Muscle of arm (tissue), 14 donors: ENCODE results near the gene PCDHGA3. TPM values are rescaled to one million over a fixed set of nuclear protein-coding genes. Genes with fewer than 3 reads are reported as not detected.
"Not testable (repeated sequence)": the region's sequence is repeated elsewhere in the genome, so short reads cannot be mapped to it uniquely, and the experiment has no call there.

ENCODE experiments used
- DNase-seq: peaks from one replicate; pipeline ENCODE4 v3.0.0-alpha.2; 2013
- long read RNA-seq, 11 donors: transcript quantifications; one replicate each; lab custom pipeline, GENCODE V29; 2026
- polyA plus RNA-seq, 12 donors: library from polyadenylated mRNA; unstranded; fragments of 120-200 nt; gene quantifications; one replicate each; pipeline ENCODE4 v1.2.1, GENCODE V29; 2013; ENCODE audit not compliant: insufficient read length in 12 of 12

PCDHGA3 gene
- polyA plus RNA-seq = 1 to 10 TPM in 10 of 12 donors, not detected in 2; 1.2 to 1.8 (median 1.4) TPM
- long read RNA-seq, donor 1 = 0 reads
- long read RNA-seq, donor 2 = 0 reads
- long read RNA-seq, donor 3 = 0 reads
- long read RNA-seq, donor 4 = 0 reads
- long read RNA-seq, donor 5, full-length matches to known transcripts = 3 of 3 reads
- long read RNA-seq, donor 5, partial matches to known transcripts = 0 of 3 reads
- long read RNA-seq, donor 5, other reads (novel, unspliced or antisense) = 0 of 3 reads
- long read RNA-seq, donor 6, partial matches to known transcripts = 0 of 1 reads
- long read RNA-seq, donor 6, other reads (novel, unspliced or antisense) = 0 of 1 reads
- long read RNA-seq, donor 7 = 0 reads
- long read RNA-seq, donor 8, partial matches to known transcripts = 0 of 4 reads
- long read RNA-seq, donor 8, other reads (novel, unspliced or antisense) = 0 of 4 reads
- long read RNA-seq, donor 9 = 0 reads
- long read RNA-seq, donor 10 = 0 reads
- long read RNA-seq, donor 11, full-length matches to known transcripts = 2 of 2 reads
- long read RNA-seq, donor 11, partial matches to known transcripts = 0 of 2 reads
- long read RNA-seq, donor 11, other reads (novel, unspliced or antisense) = 0 of 2 reads

- DNase-seq = no peak
Measured at GRCh38 chr5:141343242-141343952, at the start of gene PCDHGA3. Gene PCDHGA3, plus strand, starts transcription at chr5:141343829. Its CDS starts 205 bp downstream, at chr5:141344034.

GRCh38 chr5:141298376-141298775, 45.3 kb upstream of the PCDHGA3 start:
- DNase-seq = no peak

GRCh38 chr5:141303756-141304155, 39.9 kb upstream of the PCDHGA3 start, which contains the start of gene SLC25A2:
Gene SLC25A2, minus strand, starts transcription at chr5:141304049. Its CDS starts 184 bp downstream, at chr5:141303865.
- no peak for DNase-seq

GRCh38 chr5:141306630-141307029, 37.0 kb upstream of the PCDHGA3 start:
- no peak for DNase-seq

- no peak for DNase-seq
Measured at GRCh38 chr5:141313711-141314110, 29.9 kb upstream of the PCDHGA3 start.

GRCh38 chr5:141316963-141317362, 26.7 kb upstream of the PCDHGA3 start:
- not testable (repeated sequence) for DNase-seq

GRCh38 chr5:141319202-141319601, 24.4 kb upstream of the PCDHGA3 start:
- no peak for DNase-seq

- no peak for DNase-seq
Measured at GRCh38 chr5:141319699-141320098, 23.9 kb upstream of the PCDHGA3 start.

- peak; percentile 95 for DNase-seq
Measured at GRCh38 chr5:141320225-141321169, 23.1 kb upstream of the PCDHGA3 start, which contains the start of gene TAF7. Gene TAF7, minus strand, starts transcription at chr5:141320784. Its CDS starts 740 bp downstream, at chr5:141320044.

GRCh38 chr5:141322261-141322660, 21.4 kb upstream of the PCDHGA3 start:
- no peak for DNase-seq

- DNase-seq = peak; percentile 11
Measured at GRCh38 chr5:141326088-141326854, 17.4 kb upstream of the PCDHGA3 start.

GRCh38 chr5:141328231-141328630, 15.4 kb upstream of the PCDHGA3 start:
- DNase-seq = no peak

- DNase-seq = no peak
Measured at GRCh38 chr5:141330299-141331080, 13.1 kb upstream of the PCDHGA3 start, which contains the start of gene PCDHGA1. Gene PCDHGA1, plus strand, starts transcription at chr5:141330514.

GRCh38 chr5:141332571-141332970, 11.1 kb upstream of the PCDHGA3 start:
- DNase-seq = not testable (repeated sequence)

GRCh38 chr5:141338538-141339306, 4.9 kb upstream of the PCDHGA3 start, which contains the start of gene PCDHGA2:
Gene PCDHGA2, plus strand, starts transcription at chr5:141338760.
- peak; percentile 30 for DNase-seq

GRCh38 chr5:141340781-141341354, 2.8 kb upstream of the PCDHGA3 start:
- DNase-seq = not testable (repeated sequence)

GRCh38 chr5:141342773-141343172, 856 bp upstream of the PCDHGA3 start:
- DNase-seq = no peak

GRCh38 chr5:141343953-141344463, 379 bp downstream of the PCDHGA3 start:
- DNase-seq = no peak
